ENCODE data around the gene KLHL29. TPM values are rescaled to one million over a fixed set of nuclear protein-coding genes. Genes with fewer than 3 reads are reported as not detected.

Gene KLHL29
- total and polyA plus RNA-seq, 2 of the 13 experiments (the other 11 are each of a cell fraction or from before 2014, with no cell fraction given) = 0.01 TPM; not detected in 1

DNA sequence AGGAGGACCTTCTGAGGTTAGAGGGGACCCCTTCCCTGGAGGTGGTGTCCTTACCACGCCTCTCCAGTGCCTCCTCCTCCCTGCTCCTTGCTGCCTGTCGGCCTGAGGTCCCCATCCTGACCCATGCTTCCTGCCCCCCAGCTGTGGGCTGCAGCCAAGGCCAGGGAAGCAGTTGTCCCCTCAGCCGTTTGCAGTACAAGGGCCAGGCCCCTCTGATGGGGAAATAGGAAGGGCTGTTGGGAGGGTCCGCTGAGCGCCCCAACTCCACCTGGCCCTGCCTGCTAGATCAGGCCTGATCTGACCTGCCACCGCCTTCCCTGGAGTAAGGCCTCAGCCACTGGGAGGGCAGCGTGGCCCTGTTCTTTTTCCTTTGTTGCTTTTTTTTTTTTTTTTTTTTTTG, 219.8 kb downstream of the KLHL29 start (continued):
- TF ChIP-seq, protein P1, sequence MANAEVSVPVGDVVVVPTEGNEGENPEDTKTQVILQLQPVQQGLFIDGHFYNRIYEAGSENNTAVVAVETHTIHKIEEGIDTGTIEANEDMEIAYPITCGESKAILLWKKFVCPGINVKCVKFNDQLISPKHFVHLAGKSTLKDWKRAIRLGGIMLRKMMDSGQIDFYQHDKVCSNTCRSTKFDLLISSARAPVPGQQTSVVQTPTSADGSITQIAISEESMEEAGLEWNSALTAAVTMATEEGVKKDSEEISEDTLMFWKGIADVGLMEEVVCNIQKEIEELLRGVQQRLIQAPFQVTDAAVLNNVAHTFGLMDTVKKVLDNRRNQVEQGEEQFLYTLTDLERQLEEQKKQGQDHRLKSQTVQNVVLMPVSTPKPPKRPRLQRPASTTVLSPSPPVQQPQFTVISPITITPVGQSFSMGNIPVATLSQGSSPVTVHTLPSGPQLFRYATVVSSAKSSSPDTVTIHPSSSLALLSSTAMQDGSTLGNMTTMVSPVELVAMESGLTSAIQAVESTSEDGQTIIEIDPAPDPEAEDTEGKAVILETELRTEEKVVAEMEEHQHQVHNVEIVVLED (CRISPR knock-in tag; IDR thresholded peaks at IDR 0.05; ENCODE audit: borderline replicate concordance) = no peak

DNA sequence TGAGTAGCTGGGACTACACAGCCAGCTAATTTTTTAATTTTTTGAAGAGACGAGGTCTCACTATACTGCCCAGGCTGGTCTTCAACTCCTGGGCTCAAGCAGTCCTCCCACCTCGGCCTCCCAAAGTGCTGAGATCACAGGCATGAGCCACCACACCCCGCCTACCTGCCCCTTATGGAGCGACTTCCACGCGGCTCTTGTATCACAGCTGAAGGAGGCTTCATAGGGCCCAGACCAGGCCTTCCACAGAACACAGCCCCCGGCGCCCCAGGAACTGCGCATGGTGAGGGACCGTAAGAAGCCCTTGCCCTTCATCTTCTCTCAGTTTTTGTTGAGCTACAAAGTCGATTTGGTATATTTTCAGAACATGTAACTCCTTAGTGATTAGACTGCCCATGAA, 220.3 kb downstream of the KLHL29 start:
- BruUV-seq (replicated peaks) = no TSS peak
- WGBS (ENCODE audit: low lambda C conversion rate) = 64% methylated on average over 11 of the region's 11 CpGs

More for the DNA sequence above, 220.3 kb downstream of the KLHL29 start:
- no peak overlapping the region for H3K4me3 ChIP-seq (replicated peaks in 1 of 3; ENCODE audit: insufficient read depth in 1 of 3, low read depth in 2 of 3, low read length in 3 of 3)
- no peaks in the 10 kb centered on the region for H3K36me3 ChIP-seq (replicated peaks in 1 of 2; ENCODE audit: control insufficient read depth in 1 of 2, insufficient read depth in 2 of 2, low read length in 2 of 2)
- no peaks in the 10 kb centered on the region for H3K9me3 ChIP-seq (ENCODE audit: low read length)
- ATAC-seq (no peak), FAIRE-seq (no peak), DNase-seq (ENCODE audit: low spot score) (no peak)
- POLR2A ChIA-PET = no interaction called here
- no peaks in the 10 kb centered on the region for H3K79me2 ChIP-seq (ENCODE audit: insufficient read depth, low read length)
- in situ Hi-C loops (cut with HindIII; ENCODE audit: extremely low pct_ligation_motif_present, low pct_unique_long_range_greater_than_20kb) (no loop called here), intact Hi-C loops (cut with micrococcal nuclease; ENCODE audit: unreplicated experiment) (no loop called here)
- CTCF ChIA-PET (ENCODE audit: low intra/inter-chr PET ratio, low total read pairs) = no interaction called here
- H3K4me1 ChIP-seq (ENCODE audit: insufficient read depth, low read length) = no peaks in the 10 kb centered on the region
- H3K9ac ChIP-seq (ENCODE audit: insufficient read depth, low read depth, low read length) = no peak overlapping the region
- H2AFZ ChIP-seq (ENCODE audit: low read length) = no peak overlapping the region
- TF ChIP-seq, protein P2, sequence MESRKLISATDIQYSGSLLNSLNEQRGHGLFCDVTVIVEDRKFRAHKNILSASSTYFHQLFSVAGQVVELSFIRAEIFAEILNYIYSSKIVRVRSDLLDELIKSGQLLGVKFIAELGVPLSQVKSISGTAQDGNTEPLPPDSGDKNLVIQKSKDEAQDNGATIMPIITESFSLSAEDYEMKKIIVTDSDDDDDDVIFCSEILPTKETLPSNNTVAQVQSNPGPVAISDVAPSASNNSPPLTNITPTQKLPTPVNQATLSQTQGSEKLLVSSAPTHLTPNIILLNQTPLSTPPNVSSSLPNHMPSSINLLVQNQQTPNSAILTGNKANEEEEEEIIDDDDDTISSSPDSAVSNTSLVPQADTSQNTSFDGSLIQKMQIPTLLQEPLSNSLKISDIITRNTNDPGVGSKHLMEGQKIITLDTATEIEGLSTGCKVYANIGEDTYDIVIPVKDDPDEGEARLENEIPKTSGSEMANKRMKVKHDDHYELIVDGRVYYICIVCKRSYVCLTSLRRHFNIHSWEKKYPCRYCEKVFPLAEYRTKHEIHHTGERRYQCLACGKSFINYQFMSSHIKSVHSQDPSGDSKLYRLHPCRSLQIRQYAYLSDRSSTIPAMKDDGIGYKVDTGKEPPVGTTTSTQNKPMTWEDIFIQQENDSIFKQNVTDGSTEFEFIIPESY (CRISPR knock-in tag; IDR thresholded peaks at IDR 0.05) = no peak
- TF ChIP-seq SRSF1 (optimal IDR thresholded peaks at IDR 0.05; ENCODE audit: low read depth, low read length) (no peak), ZNF775 (CRISPR knock-in tag; IDR thresholded peaks at IDR 0.05; ENCODE audit: borderline replicate concordance) (no peak), SSRP1 (CRISPR knock-in tag; IDR thresholded peaks at IDR 0.05) (no peak), STAG1 (CRISPR knock-in tag; IDR thresholded peaks at IDR 0.05) (no peak)
- TF ChIP-seq, protein P3, sequence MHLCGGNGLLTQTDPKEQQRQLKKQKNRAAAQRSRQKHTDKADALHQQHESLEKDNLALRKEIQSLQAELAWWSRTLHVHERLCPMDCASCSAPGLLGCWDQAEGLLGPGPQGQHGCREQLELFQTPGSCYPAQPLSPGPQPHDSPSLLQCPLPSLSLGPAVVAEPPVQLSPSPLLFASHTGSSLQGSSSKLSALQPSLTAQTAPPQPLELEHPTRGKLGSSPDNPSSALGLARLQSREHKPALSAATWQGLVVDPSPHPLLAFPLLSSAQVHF (CRISPR knock-in tag; IDR thresholded peaks at IDR 0.05) = no peak
- TF ChIP-seq, protein P4, sequence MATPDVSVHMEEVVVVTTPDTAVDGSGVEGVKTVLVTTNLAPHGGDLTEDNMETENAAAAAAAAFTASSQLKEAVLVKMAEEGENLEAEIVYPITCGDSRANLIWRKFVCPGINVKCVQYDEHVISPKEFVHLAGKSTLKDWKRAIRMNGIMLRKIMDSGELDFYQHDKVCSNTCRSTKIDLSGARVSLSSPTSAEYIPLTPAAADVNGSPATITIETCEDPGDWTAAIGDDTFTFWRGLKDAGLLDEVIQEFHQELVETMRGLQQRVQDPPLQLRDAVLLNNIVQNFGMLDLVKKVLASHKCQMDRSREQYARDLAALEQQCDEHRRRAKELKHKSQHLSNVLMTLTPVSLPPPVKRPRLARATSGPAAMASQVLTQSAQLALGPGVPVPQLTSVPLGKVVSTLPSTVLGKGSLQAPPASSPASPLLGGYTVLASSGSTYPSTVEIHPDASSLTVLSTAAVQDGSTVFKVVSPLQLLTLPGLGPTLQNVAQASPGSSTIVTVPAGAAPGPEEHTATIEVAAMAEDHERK (CRISPR knock-in tag; IDR thresholded peaks at IDR 0.05; ENCODE audit: low read depth) = no peak
- peaks cover 5 to 57% of the 10 kb centered on the region in 2 experiments; a peak in 4 of 5 replicates for H3K27me3 ChIP-seq (ENCODE audit: control insufficient read depth in 1 of 2, insufficient read depth in 2 of 2, low read length in 2 of 2)
- H4K20me1 ChIP-seq (ENCODE audit: insufficient read depth, low read length) = no peaks in the 10 kb centered on the region
- H3K4me2 ChIP-seq (ENCODE audit: low read depth, low read length) = no peak overlapping the region
- no peak overlapping the region for H3K27ac ChIP-seq (ENCODE audit: extremely low read length, insufficient read depth, low read length)

Data from HepG2 (cell line).